A673 (cell line): ENCODE data around the gene ZNF567.

Source experiments
- EZH2 ChIP-seq: fragments of 200-600 bp; sonication (generic); IDR thresholded peaks from 2 replicates; pipeline ENCODE4 v1.6.1; 2017; ENCODE audit warnings: borderline replicate concordance, low read depth, mild to moderate bottlenecking, mixed read lengths, antibody characterized with exemption, low read length; ENCODE audit not compliant: poor library complexity, severe bottlenecking
- TF ChIP-seq, protein P1 (sequence below): fragments of 300-800, 200-600 bp; sonication (generic); conservative IDR thresholded peaks from 2 replicates; pipeline ENCODE4 v1.5.1; 2017; ENCODE audit warnings: low read depth, mild to moderate bottlenecking, antibody characterized with exemption, low read length, moderate library complexity, mixed read lengths

DNA sequence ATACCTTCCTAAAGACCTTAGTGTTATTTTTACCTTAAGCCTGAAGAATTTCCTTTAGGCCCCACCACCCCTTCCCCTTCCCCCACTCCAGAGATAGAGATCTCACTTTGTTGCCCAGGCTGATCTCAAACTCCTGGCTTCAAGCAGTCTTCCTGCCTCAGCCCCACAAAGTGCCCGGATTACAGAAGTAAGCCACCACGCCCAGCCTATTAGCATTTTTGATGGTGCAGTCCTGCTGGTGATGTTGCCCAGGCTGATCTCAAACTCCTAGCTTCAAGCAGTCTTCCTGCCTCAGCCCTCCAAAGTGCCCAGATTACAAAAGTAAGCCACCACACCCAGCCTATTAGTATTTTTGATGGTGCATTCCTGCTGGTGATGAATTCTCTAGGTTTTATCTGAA is 22.0 kb downstream of the ZNF567 start:
- TF ChIP-seq, protein P1, sequence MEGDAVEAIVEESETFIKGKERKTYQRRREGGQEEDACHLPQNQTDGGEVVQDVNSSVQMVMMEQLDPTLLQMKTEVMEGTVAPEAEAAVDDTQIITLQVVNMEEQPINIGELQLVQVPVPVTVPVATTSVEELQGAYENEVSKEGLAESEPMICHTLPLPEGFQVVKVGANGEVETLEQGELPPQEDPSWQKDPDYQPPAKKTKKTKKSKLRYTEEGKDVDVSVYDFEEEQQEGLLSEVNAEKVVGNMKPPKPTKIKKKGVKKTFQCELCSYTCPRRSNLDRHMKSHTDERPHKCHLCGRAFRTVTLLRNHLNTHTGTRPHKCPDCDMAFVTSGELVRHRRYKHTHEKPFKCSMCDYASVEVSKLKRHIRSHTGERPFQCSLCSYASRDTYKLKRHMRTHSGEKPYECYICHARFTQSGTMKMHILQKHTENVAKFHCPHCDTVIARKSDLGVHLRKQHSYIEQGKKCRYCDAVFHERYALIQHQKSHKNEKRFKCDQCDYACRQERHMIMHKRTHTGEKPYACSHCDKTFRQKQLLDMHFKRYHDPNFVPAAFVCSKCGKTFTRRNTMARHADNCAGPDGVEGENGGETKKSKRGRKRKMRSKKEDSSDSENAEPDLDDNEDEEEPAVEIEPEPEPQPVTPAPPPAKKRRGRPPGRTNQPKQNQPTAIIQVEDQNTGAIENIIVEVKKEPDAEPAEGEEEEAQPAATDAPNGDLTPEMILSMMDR, result no peak
- TF ChIP-seq EZH2, result no peak
